Activated CD8-positive, alpha-beta memory T cell treated with anti-CD3 and anti-CD28 coated beads for 4 hours (primary cell): ENCODE results near the gene TBX4.

ENCODE experiments used
- DNase-seq, 2 donors: peaks; one replicate each; pipeline ENCODE4 v3.0.0-alpha.2; 2020; ENCODE audit warnings: low read depth in 2 of 2

The TBX4 gene

DNA sequence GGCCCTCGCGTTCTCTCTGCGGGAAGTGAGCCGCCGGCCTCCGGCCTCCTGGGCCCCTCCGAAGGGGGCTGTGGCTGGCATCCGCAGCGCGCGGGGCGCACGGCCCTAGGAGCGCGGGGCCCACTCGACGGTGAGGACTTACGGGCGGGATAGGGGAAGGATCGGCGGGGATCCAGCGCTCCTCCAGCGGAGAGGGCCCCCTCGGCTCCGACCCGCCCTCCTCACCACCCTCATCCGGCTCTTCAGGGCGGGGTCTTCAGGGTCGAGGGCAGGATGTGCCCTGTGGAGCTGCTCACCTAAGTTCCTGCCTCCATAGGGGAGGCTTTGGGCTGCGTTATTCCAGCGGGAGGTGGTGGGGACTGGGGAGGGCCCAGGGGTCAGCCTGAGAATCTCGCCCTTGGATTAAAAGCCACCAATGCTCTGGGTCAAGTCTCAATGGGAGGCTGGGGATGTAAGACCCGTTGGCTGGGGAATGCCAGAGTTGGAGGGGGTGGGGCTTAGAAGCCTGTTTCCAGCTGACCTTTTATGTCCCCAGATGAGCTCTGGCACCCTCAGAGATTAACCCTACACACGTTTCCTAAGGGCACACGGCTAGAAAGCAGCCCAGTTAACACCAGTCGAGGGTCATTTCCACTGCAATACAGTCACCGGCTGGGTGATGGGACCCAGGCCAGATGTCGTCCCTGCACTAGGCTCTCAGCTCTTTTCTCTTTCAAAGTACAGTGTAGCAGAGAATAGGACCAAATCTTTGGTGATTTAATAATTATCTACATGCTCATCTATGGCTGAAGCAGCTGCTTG, 39.2 kb upstream of the TBX4 start:
- no peak for DNase-seq

GRCh38 chr17:61413661-61414126, 38.5 kb upstream of the TBX4 start:
- DNase-seq, result no peak

DNA sequence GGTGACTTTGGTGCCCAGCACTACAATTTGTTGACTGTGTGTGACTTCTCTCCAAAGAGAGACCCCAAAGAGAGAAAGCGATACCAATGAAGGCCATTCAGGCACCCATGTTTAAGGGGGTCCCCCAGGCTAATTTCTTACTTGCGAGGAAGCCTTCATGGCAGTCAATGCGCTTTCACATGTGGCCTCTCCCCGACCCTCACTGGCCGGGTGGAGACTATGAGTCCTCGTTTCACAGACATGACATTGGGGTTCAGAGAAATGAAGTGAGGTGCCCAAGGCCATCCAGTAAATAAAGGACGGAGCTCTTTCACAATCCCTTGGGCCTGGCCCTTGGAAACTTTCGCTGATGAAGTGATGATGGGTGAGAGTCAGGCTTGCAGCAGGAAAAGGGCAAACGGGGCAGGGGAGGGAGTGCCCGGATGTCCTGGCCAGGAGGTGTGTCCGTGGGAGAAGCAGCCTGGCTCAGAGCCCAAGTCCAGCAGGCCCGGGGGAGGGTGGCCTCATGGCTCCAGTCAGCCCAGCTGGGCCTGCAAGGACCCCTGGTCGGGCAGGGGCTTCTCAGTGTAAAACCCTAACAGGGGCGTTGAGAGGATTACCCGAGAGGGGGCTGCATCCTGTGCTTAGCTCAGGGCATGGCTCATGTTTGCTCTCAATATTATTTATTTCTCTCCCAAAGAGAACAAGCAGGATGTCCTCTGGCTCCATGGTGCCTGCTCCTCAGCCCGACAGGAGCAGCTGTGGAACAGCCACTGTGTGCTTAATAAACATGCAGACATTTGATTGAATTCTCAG, 37.9 kb upstream of the TBX4 start:
- no peak for DNase-seq

DNA sequence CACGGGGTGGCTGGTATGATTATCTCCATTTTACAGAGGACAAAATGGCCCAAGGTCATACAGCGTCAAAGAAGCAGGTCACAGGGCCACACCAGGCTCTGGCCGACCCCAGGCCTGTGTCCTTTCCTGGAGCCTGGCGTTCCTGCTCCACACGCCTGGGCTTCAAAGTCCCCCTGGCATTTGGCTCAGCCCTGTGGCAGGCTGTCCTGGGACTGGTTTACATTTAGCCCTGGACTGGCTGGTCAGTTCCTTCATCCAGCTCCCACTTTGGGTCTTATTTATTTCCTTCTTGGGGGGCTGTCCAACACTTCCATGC, 37.3 kb upstream of the TBX4 start:
- DNase-seq, result no peak

DNA sequence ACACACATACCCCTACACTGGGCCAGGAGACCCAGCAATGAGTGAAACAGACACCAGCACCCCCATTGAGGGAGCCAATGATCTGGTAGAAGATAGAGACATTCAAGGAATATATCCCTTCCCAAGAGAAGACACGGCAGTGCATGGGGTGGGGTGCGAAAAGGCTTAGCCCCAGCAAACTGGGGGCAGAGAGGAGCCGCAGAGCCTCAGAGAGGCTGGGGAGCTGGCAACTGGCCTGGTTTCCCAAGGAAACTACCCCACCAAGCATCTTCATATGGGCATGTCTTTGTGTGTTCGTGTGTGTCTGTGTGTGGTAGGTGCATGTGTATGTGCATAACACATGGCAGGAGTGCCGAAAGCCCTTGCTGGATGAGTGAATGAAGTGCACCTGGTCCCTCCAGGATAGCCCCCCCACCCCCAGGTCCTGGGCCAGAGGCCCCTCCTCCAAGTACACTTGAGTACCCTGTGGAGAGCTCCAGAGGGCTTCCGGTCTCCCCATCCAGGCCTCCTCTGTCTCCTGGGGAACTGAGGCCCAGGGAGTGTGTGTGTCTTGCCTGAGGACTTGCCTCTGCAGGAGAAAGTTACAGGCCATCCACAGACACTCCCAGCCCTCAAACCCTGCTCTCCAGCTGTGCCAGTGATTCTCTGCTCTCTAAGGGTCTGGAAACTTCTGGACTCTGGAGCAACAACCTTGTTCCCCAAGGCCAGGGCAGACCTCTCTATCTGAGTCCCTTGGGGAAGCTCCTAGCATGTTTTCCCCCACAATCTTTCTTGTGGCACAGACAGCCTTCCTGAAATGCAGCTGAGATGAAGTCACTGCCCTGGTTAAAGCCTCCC, 36.6 kb upstream of the TBX4 start:
- no peak for DNase-seq

DNA sequence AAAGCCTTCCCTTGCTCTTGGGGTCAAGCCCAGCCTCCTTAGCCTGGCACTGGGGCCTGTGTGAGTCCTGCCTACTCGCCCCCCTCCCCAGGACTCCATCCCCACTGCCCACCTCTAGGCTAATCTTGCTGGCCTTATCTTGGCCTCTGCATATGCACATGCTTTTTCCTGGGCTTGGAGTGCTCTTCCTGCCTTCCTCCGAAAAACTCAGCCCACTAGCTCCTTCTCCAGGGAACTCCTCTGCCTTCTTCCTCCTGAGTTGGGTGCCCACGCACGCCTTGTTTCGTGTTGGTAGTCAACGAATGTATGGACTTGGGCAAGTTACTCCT, 36.0 kb upstream of the TBX4 start:
- no peak for DNase-seq

GRCh38 chr17:61416540-61417363, 35.5 kb upstream of the TBX4 start:
- no peak for DNase-seq

GRCh38 chr17:61418449-61418848, 33.8 kb upstream of the TBX4 start:
- DNase-seq, result no peak

- DNase-seq, result no peak
Measured at GRCh38 chr17:61419496-61420046, 32.7 kb upstream of the TBX4 start.

DNA sequence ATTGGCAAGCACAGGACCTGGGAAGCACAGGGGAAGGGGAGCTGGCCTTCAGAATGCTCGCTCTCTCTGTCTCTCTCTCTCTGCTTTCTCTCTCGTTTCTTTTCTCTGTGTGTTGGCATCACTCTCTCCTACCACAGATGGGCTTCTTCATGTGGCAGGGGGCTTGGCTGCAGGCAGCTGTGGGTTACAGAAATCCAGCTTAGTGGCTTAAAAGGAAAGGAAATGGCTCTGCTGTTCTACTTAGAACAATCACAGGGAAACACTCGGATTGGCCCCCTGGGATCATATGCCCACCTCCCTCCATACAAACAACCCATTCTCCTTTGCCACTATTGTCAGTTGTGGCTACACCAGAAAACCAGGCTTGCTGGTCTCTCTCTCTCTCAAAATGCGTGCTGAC, 32.2 kb upstream of the TBX4 start:
- DNase-seq, result no peak

DNA sequence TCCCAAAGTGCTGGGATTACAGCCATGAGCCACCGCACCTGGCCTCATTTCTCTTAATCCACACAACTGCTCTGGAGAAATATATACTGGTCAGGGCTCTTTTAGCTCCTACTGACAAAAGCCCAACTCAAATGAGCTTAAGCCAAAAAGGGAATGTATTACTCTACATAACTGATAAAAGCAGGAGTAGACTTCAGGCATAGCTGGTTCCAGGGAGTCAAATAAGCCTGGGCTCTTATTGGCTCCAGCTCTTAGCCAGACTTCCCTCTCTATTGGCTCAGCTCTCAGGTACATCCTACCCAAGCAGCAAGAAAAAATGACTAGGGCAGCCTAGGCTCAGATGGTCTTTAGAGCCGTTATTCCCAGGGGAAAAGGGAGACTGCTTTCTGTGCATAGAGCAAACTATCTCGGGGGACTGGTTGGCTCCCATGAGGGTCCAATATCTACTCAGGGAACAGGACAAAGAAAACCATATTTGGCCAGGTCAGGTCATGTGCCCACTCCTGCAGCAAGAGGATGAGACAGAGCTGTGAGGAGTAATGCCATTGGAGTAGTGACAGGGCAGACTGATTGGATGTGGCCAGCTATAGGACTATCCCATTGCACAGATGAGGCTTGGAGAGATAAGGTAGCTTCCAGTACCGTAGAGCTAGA, 31.4 kb upstream of the TBX4 start:
- DNase-seq, result no peak

GRCh38 chr17:61421460-61421859, 30.8 kb upstream of the TBX4 start:
- no peak for DNase-seq

GRCh38 chr17:61422116-61422799, 30.0 kb upstream of the TBX4 start:
- no peak for DNase-seq

DNA sequence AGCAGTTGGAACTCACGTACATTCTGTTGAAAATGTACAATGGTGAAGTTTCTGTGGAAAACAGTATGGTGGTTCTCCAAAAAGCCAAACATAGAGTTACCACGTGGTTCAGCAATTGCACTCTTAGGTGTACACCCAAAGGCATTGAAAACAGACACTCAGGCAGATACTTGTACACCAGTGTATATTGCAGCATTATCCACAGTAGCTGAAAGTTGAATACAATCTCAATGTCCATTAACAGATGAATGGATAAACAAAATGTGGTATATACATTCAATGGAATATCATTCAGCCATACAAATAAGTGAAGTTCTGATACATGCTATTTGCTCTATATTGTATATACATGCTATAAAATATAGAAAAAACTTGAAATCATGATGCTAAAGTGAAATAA, 29.4 kb upstream of the TBX4 start:
- DNase-seq, result no peak

- DNase-seq, result no peak
Measured at GRCh38 chr17:61423967-61424649, 28.1 kb upstream of the TBX4 start.

DNA sequence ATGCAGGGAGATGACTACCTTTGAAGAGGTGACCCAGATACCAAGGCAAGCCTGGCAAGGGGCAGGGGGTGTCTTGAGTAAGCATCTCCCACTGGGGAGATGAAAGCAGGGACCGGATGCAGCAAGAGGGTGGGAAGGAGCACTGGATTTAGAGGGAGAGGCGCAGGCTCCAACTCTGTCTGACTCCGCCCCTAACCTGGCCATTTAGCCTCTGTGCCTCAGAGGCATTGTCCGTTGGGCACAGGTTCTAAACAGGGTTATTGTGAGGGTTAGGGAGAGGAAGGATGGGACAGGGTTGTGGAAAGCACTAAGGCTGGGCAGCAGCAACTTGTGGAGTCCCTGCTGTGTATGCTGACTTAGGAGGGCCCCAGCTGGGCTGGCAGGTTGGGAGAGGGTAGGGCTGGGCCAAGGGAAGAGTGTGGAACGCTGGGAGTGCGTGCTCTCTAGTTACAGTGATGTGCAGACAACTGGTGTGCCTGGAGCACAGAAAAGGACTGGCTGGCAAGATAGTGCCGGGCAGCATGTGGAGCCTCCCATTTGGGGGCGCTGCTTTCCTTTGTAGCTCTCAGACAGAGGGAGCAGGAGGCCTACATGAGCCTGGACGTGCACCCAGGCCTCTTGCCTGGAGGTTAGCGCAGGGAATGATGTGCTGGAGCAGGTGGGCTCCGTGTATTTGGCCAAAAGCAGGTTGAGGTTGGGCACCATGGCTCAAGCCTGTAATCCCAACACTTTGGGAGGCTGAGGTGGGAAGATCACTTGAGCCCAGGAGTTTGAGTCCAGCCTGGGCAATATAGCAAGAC, 26.3 kb upstream of the TBX4 start:
- no peak for DNase-seq

DNA sequence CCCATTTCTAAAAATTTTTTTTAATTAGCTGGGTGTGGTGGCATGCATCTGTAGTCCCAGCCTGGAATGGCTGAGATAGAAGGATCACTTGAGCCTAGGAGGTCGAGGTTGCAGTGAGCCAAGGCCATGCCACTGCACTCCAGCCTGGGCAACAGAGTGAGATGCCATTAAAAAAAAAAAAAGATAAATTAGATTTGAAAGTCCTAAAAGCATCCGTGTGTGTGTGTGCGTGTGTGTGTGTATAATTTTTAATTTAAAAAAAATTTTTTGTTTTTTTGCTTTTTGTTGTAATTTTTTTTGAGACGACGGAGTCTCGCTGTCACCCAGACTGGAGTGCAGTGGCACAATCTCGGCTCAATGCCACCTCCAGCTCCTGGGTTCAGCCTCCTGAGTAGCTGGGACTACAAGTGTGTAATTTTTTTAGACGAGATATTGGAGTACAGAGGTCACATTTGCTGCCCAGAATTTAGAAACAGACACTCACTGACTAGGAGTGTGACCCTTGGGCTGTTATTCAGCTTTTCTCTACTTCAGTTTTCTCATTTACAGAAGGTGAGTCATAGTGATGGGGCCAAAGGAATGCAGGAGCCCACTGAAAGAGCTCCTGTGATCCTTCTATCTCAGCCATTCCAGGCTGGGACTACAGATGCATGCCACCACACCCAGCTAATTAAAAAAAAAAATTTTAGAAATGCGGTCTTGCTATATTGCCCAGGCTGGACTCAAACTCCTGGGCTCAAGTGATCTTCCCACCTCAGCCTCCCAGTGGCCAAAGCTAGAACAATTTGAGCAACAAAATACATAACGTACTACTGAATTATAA, 25.5 kb upstream of the TBX4 start:
- no peak for DNase-seq

DNA sequence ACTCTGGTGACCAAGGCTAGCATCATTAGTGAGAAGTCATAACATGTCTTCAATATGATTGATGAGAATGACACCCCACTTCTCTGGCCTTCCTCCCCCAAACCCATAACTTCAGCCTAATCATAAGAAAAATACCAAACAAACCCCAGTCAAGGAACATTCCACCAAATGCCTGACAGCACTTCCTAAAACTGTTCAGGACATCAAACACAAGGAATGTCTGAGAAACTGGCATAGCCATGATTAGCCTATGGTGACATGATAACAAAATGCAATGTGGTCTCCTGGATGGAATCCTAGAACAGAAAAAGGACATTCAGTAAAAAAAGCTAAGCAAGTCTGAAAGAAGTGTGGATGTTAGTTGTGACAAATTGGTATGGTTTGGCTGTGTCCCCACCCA, 24.7 kb upstream of the TBX4 start:
- no peak for DNase-seq
